NT2/D1 (cell line): ENCODE data around the gene DAPK1.

Source experiments
- DNase-seq: peaks from one replicate; pipeline ENCODE4 v3.0.0-alpha.2; 2011; ENCODE audit warnings: low read depth, low spot score
- H3K27me3 ChIP-seq: 2 replicates; pipeline ENCODE4 v1.6.0; 2011; ENCODE audit warnings: mild to moderate bottlenecking; ENCODE audit not compliant: insufficient read length, insufficient read depth
- H3K36me3 ChIP-seq: 2 replicates; pipeline ENCODE4 v1.6.1; 2011; ENCODE audit warnings: mild to moderate bottlenecking, low read length, mixed read lengths; ENCODE audit not compliant: insufficient read depth, insufficient read length
- H3K4me1 ChIP-seq: 2 replicates; pipeline ENCODE4 v1.5.1; 2011; ENCODE audit not compliant: insufficient read depth, insufficient read length
- H3K4me3 ChIP-seq: 2 replicates; pipeline ENCODE4 v1.5.1; 2011; ENCODE audit warnings: low read depth; ENCODE audit not compliant: insufficient read length
- H3K9ac ChIP-seq: 2 replicates; pipeline ENCODE4 v1.6.0; 2011; ENCODE audit warnings: low read depth; ENCODE audit not compliant: insufficient read length
- H3K9me3 ChIP-seq: 2 replicates; pipeline ENCODE4 v1.5.1; 2011; ENCODE audit warnings: mild to moderate bottlenecking, low read length; ENCODE audit not compliant: insufficient read depth
- SUZ12 ChIP-seq: IDR thresholded peaks from 2 replicates; pipeline ENCODE4 v1.6.1; 2011; ENCODE audit not compliant: insufficient read length, insufficient read depth; ENCODE audit errors: extremely low read depth
- YY1 ChIP-seq: IDR thresholded peaks from 2 replicates; pipeline ENCODE4 v1.6.1; 2011; ENCODE audit not compliant: insufficient read length, insufficient read depth
- ZNF274 ChIP-seq: IDR thresholded peaks from 2 replicates; pipeline ENCODE4 v1.6.1; 2011; ENCODE audit warnings: mild to moderate bottlenecking, low read depth, low read length

DAPK1 gene

GRCh38 chr9:87497604-87498045 lies at the start of gene DAPK1:
Gene DAPK1, plus strand, starts transcription at chr9:87497867. Its CDS starts 1,211 bp downstream, at chr9:87499078.
- H3K4me3 ChIP-seq, result peak within 1 kb of the TSS; percentile 71
- peaks cover 33% of the 10 kb centered on the region for H3K36me3 ChIP-seq
- peak; percentile 66 for DNase-seq
- TF ChIP-seq ZNF274, result no peak
- TF ChIP-seq SUZ12, result no peak
- no peak for TF ChIP-seq YY1
- H3K9ac ChIP-seq, result peak within 1 kb of the TSS; percentile 92
- no peaks in the 10 kb centered on the region for H3K4me1 ChIP-seq
- H3K9me3 ChIP-seq, result no peaks in the 10 kb centered on the region
- H3K27me3 ChIP-seq, result no peaks in the 10 kb centered on the region

- H3K36me3 ChIP-seq, result no peaks in the 10 kb centered on the region
Observed at GRCh38 chr9:87451149-87451548, 46.5 kb upstream of the DAPK1 start.

GRCh38 chr9:87455407-87455806 lies 42.3 kb upstream of the DAPK1 start:
- H3K9me3 ChIP-seq, result peaks cover 31% of the 10 kb centered on the region; the same call in 1 of the 2 replicates
- no peak overlapping the region for H3K4me3 ChIP-seq
- DNase-seq, result no peak
- H3K9ac ChIP-seq, result no peak overlapping the region
- TF ChIP-seq YY1 (no peak), ZNF274 (no peak), SUZ12 (no peak)
- H3K27me3 ChIP-seq, result no peaks in the 10 kb centered on the region
- H3K36me3 ChIP-seq, result no peaks in the 10 kb centered on the region
- H3K4me1 ChIP-seq, result no peaks in the 10 kb centered on the region

More at GRCh38 chr9:87451149-87451548, 46.5 kb upstream of the DAPK1 start:
- Histone ChIP-seq H3K9me3 (peaks cover 26% of the 10 kb centered on the region; the same call in 1 of the 2 replicates), H3K4me3 (no peak overlapping the region), H3K9ac (no peak overlapping the region), H3K4me1 (no peaks in the 10 kb centered on the region), H3K27me3 (no peaks in the 10 kb centered on the region)
- no peak for DNase-seq
- no peak for TF ChIP-seq SUZ12
- TF ChIP-seq ZNF274, result no peak
- no peak for TF ChIP-seq YY1

GRCh38 chr9:87461256-87461655 lies 36.4 kb upstream of the DAPK1 start:
- Histone ChIP-seq H3K4me1 (no peaks in the 10 kb centered on the region), H3K9me3 (peaks cover 5% of the 10 kb centered on the region; the same call in 1 of the 2 replicates), H3K4me3 (no peak overlapping the region), H3K27me3 (no peaks in the 10 kb centered on the region), H3K9ac (no peak overlapping the region), H3K36me3 (no peaks in the 10 kb centered on the region)
- no peak for TF ChIP-seq ZNF274
- no peak for TF ChIP-seq YY1
- TF ChIP-seq SUZ12, result no peak
- DNase-seq, result no peak

GRCh38 chr9:87464110-87464991 lies 33.3 kb upstream of the DAPK1 start:
- no peak overlapping the region for H3K9ac ChIP-seq
- H3K4me3 ChIP-seq, result no peak overlapping the region
- TF ChIP-seq ZNF274, result no peak
- TF ChIP-seq YY1, result no peak
- TF ChIP-seq SUZ12, result no peak
- no peaks in the 10 kb centered on the region for H3K9me3 ChIP-seq
- DNase-seq, result no peak
- no peaks in the 10 kb centered on the region for H3K36me3 ChIP-seq
- no peaks in the 10 kb centered on the region for H3K4me1 ChIP-seq
- no peaks in the 10 kb centered on the region for H3K27me3 ChIP-seq

- Histone ChIP-seq H3K36me3 (no peaks in the 10 kb centered on the region), H3K4me3 (no peak overlapping the region), H3K27me3 (no peaks in the 10 kb centered on the region), H3K4me1 (no peaks in the 10 kb centered on the region), H3K9ac (no peak overlapping the region), H3K9me3 (no peaks in the 10 kb centered on the region)
- TF ChIP-seq SUZ12, result no peak
- DNase-seq, result no peak
Observed at GRCh38 chr9:87464992-87465378, 32.7 kb upstream of the DAPK1 start.

- Histone ChIP-seq H3K9ac (no peak overlapping the region), H3K36me3 (no peaks in the 10 kb centered on the region), H3K4me3 (no peak overlapping the region), H3K9me3 (no peaks in the 10 kb centered on the region), H3K27me3 (no peaks in the 10 kb centered on the region), H3K4me1 (no peaks in the 10 kb centered on the region)
- DNase-seq, result no peak
- TF ChIP-seq ZNF274 (no peak), SUZ12 (no peak), YY1 (no peak)
Observed at GRCh38 chr9:87465816-87466215, 31.9 kb upstream of the DAPK1 start.
